ENCODE measurements around the gene PADI1.
"Not testable (repeated sequence)": the region's sequence is repeated elsewhere in the genome, so short reads cannot be mapped to it uniquely, and the experiment has no call there.

PADI1 gene

GRCh38 chr1:17241011-17241779, 36.3 kb downstream of the PADI1 start:
- not testable (repeated sequence) for DNase-seq (ENCODE audit: low read depth)

GRCh38 chr1:17241780-17242074, 36.8 kb downstream of the PADI1 start:
- not testable (repeated sequence) for DNase-seq (ENCODE audit: low read depth)

- no peak for DNase-seq (ENCODE audit: low read depth)
Measured at GRCh38 chr1:17243274-17243673, 38.3 kb downstream of the PADI1 start.

- no peak for DNase-seq (ENCODE audit: low read depth)
Measured at GRCh38 chr1:17244821-17245740, 40.2 kb downstream of the PADI1 start.

- no peak for DNase-seq (ENCODE audit: low read depth)
Measured at GRCh38 chr1:17245816-17246325, 40.9 kb downstream of the PADI1 start.

- DNase-seq (ENCODE audit: low read depth): no peak
Measured at GRCh38 chr1:17246971-17247370, 42.0 kb downstream of the PADI1 start.

GRCh38 chr1:17248781-17249180, 43.9 kb downstream of the PADI1 start, which contains the start of gene PADI3:
Gene PADI3, plus strand, starts transcription at chr1:17249098. Its CDS starts 40 bp downstream, at chr1:17249138.
- DNase-seq (ENCODE audit: low read depth): no peak

- no peak for DNase-seq (ENCODE audit: low read depth)
Measured at GRCh38 chr1:17250601-17251000, 45.7 kb downstream of the PADI1 start.

- no peak for DNase-seq (ENCODE audit: low read depth)
Measured at GRCh38 chr1:17251246-17251645, 46.3 kb downstream of the PADI1 start.

- DNase-seq (ENCODE audit: low read depth): no peak
Measured at GRCh38 chr1:17251701-17252376, 46.9 kb downstream of the PADI1 start.

- DNase-seq (ENCODE audit: low read depth): no peak
Measured at GRCh38 chr1:17255336-17255735, 50.4 kb downstream of the PADI1 start.

GRCh38 chr1:17258116-17258757, 53.3 kb downstream of the PADI1 start:
- DNase-seq (ENCODE audit: low read depth): no peak

- no peak for DNase-seq (ENCODE audit: low read depth)
Measured at GRCh38 chr1:17258758-17259130, 53.8 kb downstream of the PADI1 start.

GRCh38 chr1:17259233-17259873, 54.4 kb downstream of the PADI1 start:
- no peak for DNase-seq (ENCODE audit: low read depth)

- no peak for DNase-seq (ENCODE audit: low read depth)
Measured at GRCh38 chr1:17260264-17260663, 55.3 kb downstream of the PADI1 start.

GRCh38 chr1:17260738-17261137, 55.8 kb downstream of the PADI1 start:
- DNase-seq (ENCODE audit: low read depth): no peak

- no peak for DNase-seq (ENCODE audit: low read depth)
Measured at GRCh38 chr1:17263936-17264335, 59.0 kb downstream of the PADI1 start.

GRCh38 chr1:17264470-17264869, 59.5 kb downstream of the PADI1 start:
- DNase-seq (ENCODE audit: low read depth): no peak

- no peak for DNase-seq (ENCODE audit: low read depth)
Measured at GRCh38 chr1:17265162-17265561, 60.2 kb downstream of the PADI1 start.

- no peak for DNase-seq (ENCODE audit: low read depth)
Measured at GRCh38 chr1:17265950-17266349, 61.0 kb downstream of the PADI1 start.

Data from GM04504 (cell line).